Measurements from ENCODE around the gene SAT1.

The SAT1 gene

GRCh38 chrX:23813808-23814207 is 30.8 kb downstream of the SAT1 start:
- H3K27ac ChIP-seq = no peak overlapping the region
- TF ChIP-seq, protein P1, sequence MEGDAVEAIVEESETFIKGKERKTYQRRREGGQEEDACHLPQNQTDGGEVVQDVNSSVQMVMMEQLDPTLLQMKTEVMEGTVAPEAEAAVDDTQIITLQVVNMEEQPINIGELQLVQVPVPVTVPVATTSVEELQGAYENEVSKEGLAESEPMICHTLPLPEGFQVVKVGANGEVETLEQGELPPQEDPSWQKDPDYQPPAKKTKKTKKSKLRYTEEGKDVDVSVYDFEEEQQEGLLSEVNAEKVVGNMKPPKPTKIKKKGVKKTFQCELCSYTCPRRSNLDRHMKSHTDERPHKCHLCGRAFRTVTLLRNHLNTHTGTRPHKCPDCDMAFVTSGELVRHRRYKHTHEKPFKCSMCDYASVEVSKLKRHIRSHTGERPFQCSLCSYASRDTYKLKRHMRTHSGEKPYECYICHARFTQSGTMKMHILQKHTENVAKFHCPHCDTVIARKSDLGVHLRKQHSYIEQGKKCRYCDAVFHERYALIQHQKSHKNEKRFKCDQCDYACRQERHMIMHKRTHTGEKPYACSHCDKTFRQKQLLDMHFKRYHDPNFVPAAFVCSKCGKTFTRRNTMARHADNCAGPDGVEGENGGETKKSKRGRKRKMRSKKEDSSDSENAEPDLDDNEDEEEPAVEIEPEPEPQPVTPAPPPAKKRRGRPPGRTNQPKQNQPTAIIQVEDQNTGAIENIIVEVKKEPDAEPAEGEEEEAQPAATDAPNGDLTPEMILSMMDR (conservative IDR thresholded peaks at IDR 0.05) = no peak

- H3K27ac ChIP-seq = no peak overlapping the region
- TF ChIP-seq, protein P1 (conservative IDR thresholded peaks at IDR 0.05) = no peak
Measured at GRCh38 chrX:23815376-23815775, 32.4 kb downstream of the SAT1 start.

GRCh38 chrX:23816179-23816578 is 33.2 kb downstream of the SAT1 start:
- TF ChIP-seq, protein P1 (conservative IDR thresholded peaks at IDR 0.05) = no peak
- no peak overlapping the region for H3K27ac ChIP-seq

- TF ChIP-seq, protein P1 (conservative IDR thresholded peaks at IDR 0.05) = no peak
- H3K27ac ChIP-seq = no peak overlapping the region
Measured at GRCh38 chrX:23817979-23818336, 35.0 kb downstream of the SAT1 start.

- TF ChIP-seq, protein P1 (conservative IDR thresholded peaks at IDR 0.05) = no peak
- no peak overlapping the region for H3K27ac ChIP-seq
Measured at GRCh38 chrX:23819385-23820234, 36.6 kb downstream of the SAT1 start.

- no peak overlapping the region for H3K27ac ChIP-seq
- TF ChIP-seq, protein P1 (conservative IDR thresholded peaks at IDR 0.05) = no peak
Measured at GRCh38 chrX:23820235-23820782, 37.3 kb downstream of the SAT1 start.

DNA sequence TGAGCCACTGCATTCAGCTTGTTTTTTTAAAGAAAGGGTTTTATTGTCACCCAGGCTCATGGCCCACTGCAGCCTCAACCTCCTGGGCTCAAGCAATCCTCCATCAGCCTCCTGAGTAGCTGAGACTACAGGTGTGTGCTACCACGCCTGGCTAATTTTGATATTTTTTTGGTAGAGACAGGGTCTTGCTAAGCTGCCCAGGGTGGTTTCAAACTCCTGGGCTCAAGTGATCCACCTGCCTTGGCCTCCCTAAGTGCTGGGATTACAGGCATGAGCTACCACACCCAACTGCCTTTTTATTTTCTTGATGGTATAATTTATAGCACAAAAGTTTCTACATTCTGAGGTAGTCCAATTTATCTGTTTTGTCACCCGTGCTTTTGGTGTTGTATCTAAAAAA is 38.9 kb downstream of the SAT1 start:
- peak overlapping the region; percentile 59 for H3K27ac ChIP-seq

More for the DNA sequence above, 38.9 kb downstream of the SAT1 start:
- TF ChIP-seq, protein P1 (conservative IDR thresholded peaks at IDR 0.05) = no peak

All from VCaP (cell line).